Neuronal stem cell (in vitro differentiated cells): ENCODE results near the gene S1PR4.

Source experiments
- DNase-seq: peaks from one replicate; pipeline ENCODE4 v3.0.0-alpha.2; 2013; ENCODE audit warnings: low spot score
- H2AFZ ChIP-seq: one replicate; pipeline ENCODE4 v1.6.1; 2013; ENCODE audit warnings: mild to moderate bottlenecking, low read length, inconsistent platforms
- H2AK5ac ChIP-seq: 2 replicates; pipeline ENCODE4 v1.6.1; 2013; ENCODE audit warnings: low read depth, mild to moderate bottlenecking, inconsistent platforms, low read length, moderate library complexity, mixed read lengths
- H2BK120ac ChIP-seq: 2 replicates; pipeline ENCODE4 v1.6.1; 2013; ENCODE audit warnings: low read depth, mild to moderate bottlenecking, inconsistent platforms, low read length, moderate library complexity, mixed read lengths
- H2BK12ac ChIP-seq: one replicate; pipeline ENCODE4 v1.6.1; 2013; ENCODE audit warnings: low read length, inconsistent platforms
- H2BK15ac ChIP-seq: 2 replicates; pipeline ENCODE4 v1.6.1; 2013; ENCODE audit warnings: mild to moderate bottlenecking, low read length, inconsistent platforms, mixed read lengths
- H2BK5ac ChIP-seq: one replicate; pipeline ENCODE4 v1.6.1; 2013; ENCODE audit warnings: inconsistent platforms, mild to moderate bottlenecking, low read length, moderate library complexity
- H3K14ac ChIP-seq: one replicate; pipeline ENCODE4 v1.6.1; 2013; ENCODE audit warnings: low read length, inconsistent platforms
- H3K18ac ChIP-seq: 2 replicates; pipeline ENCODE4 v1.6.1; 2013; ENCODE audit warnings: low read length, inconsistent platforms
- H3K23ac ChIP-seq: 2 replicates; pipeline ENCODE4 v1.6.1; 2013; ENCODE audit warnings: low read depth, mild to moderate bottlenecking, mixed read lengths, low read length, inconsistent platforms; ENCODE audit not compliant: poor library complexity
- H3K27ac ChIP-seq: replicated peaks from 3 replicates; pipeline ENCODE4 v1.5.1; 2013; ENCODE audit warnings: low read length, inconsistent platforms
- H3K27me3 ChIP-seq, 3 experiments: 2 replicates each; pipeline ENCODE4 v1.6.1; 2013; ENCODE audit warnings: low read length in 3 of 3, mild to moderate bottlenecking in 2 of 3, inconsistent platforms in 1 of 3, low read depth in 1 of 3, mixed read lengths in 1 of 3, moderate library complexity in 1 of 3; ENCODE audit not compliant: control insufficient read depth in 3 of 3, insufficient read depth in 3 of 3
- H3K36me3 ChIP-seq, 2 donors: replicated peaks in 1 of 2; 2 replicates each; pipeline ENCODE4 v1.6.1; 2013; ENCODE audit warnings: low read length in 2 of 2; ENCODE audit not compliant: control insufficient read depth in 2 of 2, insufficient read depth in 2 of 2
- H3K4ac ChIP-seq: 2 replicates; pipeline ENCODE4 v1.6.1; 2013; ENCODE audit warnings: inconsistent platforms, mild to moderate bottlenecking, low read length, moderate library complexity
- H3K4me1 ChIP-seq, 2 donors: 1 replicate in 1 of 2; 2 replicates in 1 of 2; pipeline ENCODE4 v1.6.1; 2013; ENCODE audit warnings: low read length in 2 of 2, low read depth in 1 of 2; ENCODE audit not compliant: control insufficient read depth in 2 of 2, insufficient read depth in 1 of 2
- H3K4me2 ChIP-seq: one replicate; pipeline ENCODE4 v1.6.1; 2013; ENCODE audit warnings: mild to moderate bottlenecking, low read length, inconsistent platforms; ENCODE audit not compliant: insufficient read depth, poor library complexity, severe bottlenecking
- H3K4me3 ChIP-seq, 2 donors: 2 replicates each; pipeline ENCODE4 v1.5.1; 2013; ENCODE audit warnings: low read length in 2 of 2, mild to moderate bottlenecking in 2 of 2, inconsistent platforms in 1 of 2, moderate library complexity in 1 of 2
- H3K79me1 ChIP-seq: one replicate; pipeline ENCODE4 v1.6.1; 2013; ENCODE audit warnings: low read depth, mild to moderate bottlenecking, inconsistent platforms, low read length, moderate library complexity
- H3K9ac ChIP-seq: one replicate; pipeline ENCODE4 v1.6.1; 2013; ENCODE audit warnings: mild to moderate bottlenecking, low read depth, low read length, inconsistent platforms; ENCODE audit not compliant: poor library complexity
- H3K9me3 ChIP-seq, 2 donors: replicated peaks in 1 of 2; 2 replicates each; pipeline versions ENCODE3 to v1.6.1; 2013; ENCODE audit warnings: low read length in 2 of 2, mild to moderate bottlenecking in 2 of 2, inconsistent platforms in 1 of 2, low read depth in 1 of 2, mixed read lengths in 1 of 2, moderate library complexity in 1 of 2; ENCODE audit not compliant: control insufficient read depth in 2 of 2, insufficient read depth in 1 of 2
- H4K8ac ChIP-seq: one replicate; pipeline ENCODE4 v1.6.1; 2013; ENCODE audit warnings: low read depth, mild to moderate bottlenecking, inconsistent platforms, low read length, moderate library complexity
- H4K91ac ChIP-seq: one replicate; pipeline ENCODE4 v1.6.1; 2013; ENCODE audit warnings: low read length, low read depth, mild to moderate bottlenecking, inconsistent platforms; ENCODE audit not compliant: poor library complexity
- WGBS, 2 donors: extraction: QIAGEN DNeasy Blood & Tissue Kit; methylation state at CpG; one replicate each; pipeline ENCODE4 v1.1.7; 2013; ENCODE audit warnings: missing lambda C conversion rate in 2 of 2, mixed read lengths in 1 of 2; ENCODE audit not compliant: insufficient read length in 2 of 2, insufficient replicate concordance in 1 of 2; ENCODE audit errors: extremely low coverage in 2 of 2; 5-methylcytosine and 5-hydroxymethylcytosine counted together

S1PR4 gene

GRCh38 chr19:3192684-3193083, 14.1 kb downstream of the S1PR4 start:
- Histone ChIP-seq H2BK15ac (no peak overlapping the region), H2AK5ac (no peak overlapping the region), H3K4ac (no peak overlapping the region), H3K14ac (no peak overlapping the region), H3K4me1 (no peaks in the 10 kb centered on the region), H3K23ac (no peak overlapping the region), H3K9me3 (no peaks in the 10 kb centered on the region), H2BK120ac (no peak overlapping the region), H3K9ac (no peak overlapping the region), H3K4me3 (no peak overlapping the region), H3K79me1 (peaks cover 36% of the 10 kb centered on the region), H2BK5ac (no peak overlapping the region), H2BK12ac (no peak overlapping the region), H3K18ac (no peak overlapping the region), H3K4me2 (no peak overlapping the region), H3K27me3 (no peaks in the 10 kb centered on the region), H4K8ac (no peak overlapping the region), H2AFZ (no peak overlapping the region), H3K27ac (no peak overlapping the region), H4K91ac (no peak overlapping the region), H3K36me3 (peaks cover 12 to 34% of the 10 kb centered on the region in 2 donors)
- no peak for DNase-seq
- WGBS, 2 donors: no CpG with 5 or more reads among the region's 14 CpGs

GRCh38 chr19:3193256-3194105, 14.9 kb downstream of the S1PR4 start:
- DNase-seq: no peak
- Histone ChIP-seq H2BK120ac (no peak overlapping the region), H3K4ac (no peak overlapping the region), H2AK5ac (no peak overlapping the region), H3K4me1 (no peaks in the 10 kb centered on the region), H3K23ac (no peak overlapping the region), H3K9me3 (no peaks in the 10 kb centered on the region), H4K8ac (no peak overlapping the region), H2BK15ac (no peak overlapping the region), H3K4me3 (peak overlapping the region in 1 of 2 donors; percentile 6), H3K79me1 (peaks cover 32% of the 10 kb centered on the region), H3K9ac (no peak overlapping the region), H3K27me3 (no peaks in the 10 kb centered on the region), H4K91ac (no peak overlapping the region), H2BK12ac (no peak overlapping the region), H3K18ac (no peak overlapping the region), H3K14ac (no peak overlapping the region), H3K4me2 (no peak overlapping the region), H2BK5ac (no peak overlapping the region), H3K27ac (no peak overlapping the region), H3K36me3 (peaks cover 13 to 34% of the 10 kb centered on the region in 2 donors), H2AFZ (no peak overlapping the region)
- no CpG with 5 or more reads among the region's 40 CpGs for WGBS, 2 donors

GRCh38 chr19:3194106-3195087, 15.8 kb downstream of the S1PR4 start:
- H3K36me3 ChIP-seq: peaks cover 11 to 40% of the 10 kb centered on the region in 2 donors

More at GRCh38 chr19:3194106-3195087, 15.8 kb downstream of the S1PR4 start:
- peaks cover 24% of the 10 kb centered on the region for H3K79me1 ChIP-seq
- H4K91ac ChIP-seq: no peak overlapping the region
- no peak overlapping the region for H3K27ac ChIP-seq
- no peak overlapping the region for H3K4ac ChIP-seq
- no peak overlapping the region for H2AFZ ChIP-seq
- H3K14ac ChIP-seq: no peak overlapping the region
- H4K8ac ChIP-seq: no peak overlapping the region
- H3K9me3 ChIP-seq: no peaks in the 10 kb centered on the region
- no CpG with 5 or more reads among the region's 17 CpGs for WGBS, 2 donors
- no peak for DNase-seq
- no peak overlapping the region for H2AK5ac ChIP-seq
- H2BK120ac ChIP-seq: no peak overlapping the region
- no peak overlapping the region for H3K23ac ChIP-seq
- no peak overlapping the region for H3K4me2 ChIP-seq
- no peaks in the 10 kb centered on the region for H3K27me3 ChIP-seq
- H2BK12ac ChIP-seq: no peak overlapping the region
- H3K9ac ChIP-seq: no peak overlapping the region
- no peak overlapping the region for H2BK5ac ChIP-seq
- no peak overlapping the region for H2BK15ac ChIP-seq
- no peaks in the 10 kb centered on the region for H3K4me1 ChIP-seq
- H3K18ac ChIP-seq: no peak overlapping the region
- H3K4me3 ChIP-seq: no peak overlapping the region
